ENCODE measurements around the gene TCF7L2.

- TF ChIP-seq CTCF (IDR thresholded peaks at IDR 0.05) (no peak), POLR2AphosphoS5 (IDR thresholded peaks at IDR 0.05) (no peak), POLR2A (IDR thresholded peaks at IDR 0.05) (no peak)
Observed at GRCh38 chr10:113175176-113175575, 225.1 kb downstream of the TCF7L2 start.
